CD4-positive, alpha-beta T cell treated with Interleukin-4 for 4 hours (primary cell): Measurements from ENCODE around the gene ID1.
A peak's percentile ranks its signal among the peaks of the same experiment; 100 is the strongest.

Experiments used
- DNase-seq: peaks from one replicate; pipeline ENCODE4 v3.0.0-alpha.2; 2020

The ID1 gene

GRCh38 chr20:31605031-31605901 lies at the start of gene ID1:
Gene ID1, plus strand, starts transcription at chr20:31605289. Its CDS starts 99 bp downstream, at chr20:31605388.
- peak; percentile 82 for DNase-seq

- no peak for DNase-seq
Measured at GRCh38 chr20:31559704-31560093, 45.4 kb upstream of the ID1 start.

GRCh38 chr20:31560094-31560745 lies 44.9 kb upstream of the ID1 start:
- DNase-seq: peak; percentile 75

GRCh38 chr20:31560746-31561598 lies 44.1 kb upstream of the ID1 start:
- no peak for DNase-seq

- DNase-seq: no peak
Measured at GRCh38 chr20:31562241-31562640, 42.8 kb upstream of the ID1 start.

GRCh38 chr20:31564284-31564683 lies 40.8 kb upstream of the ID1 start:
- no peak for DNase-seq

- no peak for DNase-seq
Measured at GRCh38 chr20:31565699-31566318, 39.3 kb upstream of the ID1 start.

- no peak for DNase-seq
Measured at GRCh38 chr20:31566319-31566657, 38.8 kb upstream of the ID1 start.

GRCh38 chr20:31566658-31567379 lies 38.3 kb upstream of the ID1 start:
- DNase-seq: peak; percentile 13

- no peak for DNase-seq
Measured at GRCh38 chr20:31567380-31567720, 37.7 kb upstream of the ID1 start.

- no peak for DNase-seq
Measured at GRCh38 chr20:31568041-31568731, 36.9 kb upstream of the ID1 start.

GRCh38 chr20:31568773-31569162 lies 36.3 kb upstream of the ID1 start:
- DNase-seq: no peak

GRCh38 chr20:31569163-31570020 lies 35.7 kb upstream of the ID1 start:
- peak; percentile 48 for DNase-seq

- no peak for DNase-seq
Measured at GRCh38 chr20:31570021-31570463, 35.0 kb upstream of the ID1 start.

- no peak for DNase-seq
Measured at GRCh38 chr20:31570735-31571617, 34.1 kb upstream of the ID1 start.

GRCh38 chr20:31572042-31572700 lies 32.9 kb upstream of the ID1 start:
- no peak for DNase-seq

GRCh38 chr20:31572701-31573554 lies 32.2 kb upstream of the ID1 start:
- DNase-seq: peak; percentile 76
